Measurements from ENCODE around the gene PPM1E. TPM values are rescaled to one million over a fixed set of nuclear protein-coding genes. Genes with fewer than 3 reads are reported as not detected.

PPM1E gene
- total RNA-seq, 1 donor from 2014 or later = 1.0 TPM

DNA sequence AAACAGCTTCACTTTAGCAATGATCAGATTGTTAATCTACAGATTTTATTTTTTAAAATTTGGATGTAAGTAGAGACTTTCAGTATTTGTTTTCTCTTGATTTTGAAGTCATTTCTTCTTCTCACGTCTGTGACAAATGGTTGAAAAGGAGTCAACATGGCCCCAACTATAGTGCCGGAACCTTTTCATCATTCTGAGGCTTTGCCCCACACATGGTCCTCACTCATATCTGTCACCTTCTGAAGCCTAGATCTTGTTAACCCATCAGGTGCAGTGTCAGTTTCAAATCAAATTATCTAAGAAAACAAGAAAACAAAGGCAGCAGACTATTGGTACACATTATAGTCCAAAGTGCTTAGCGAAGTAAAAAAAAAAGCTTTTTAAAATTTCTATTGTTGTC, 227.0 kb downstream of the PPM1E start:
- H3K4me1 ChIP-seq (ENCODE audit: control insufficient read depth in 3 of 3, insufficient read depth in 3 of 3, low read length in 3 of 3) = no peaks in the 10 kb centered on the region
- no peak overlapping the region for H3K9ac ChIP-seq (ENCODE audit: low read depth in 1 of 3, low read length in 3 of 3)
- no peaks in the 10 kb centered on the region for H3K27me3 ChIP-seq (ENCODE audit: control insufficient read depth in 3 of 3, insufficient read depth in 3 of 3, low read length in 3 of 3)
- no peaks in the 10 kb centered on the region for H3K36me3 ChIP-seq (ENCODE audit: control insufficient read depth in 3 of 3, insufficient read depth in 3 of 3, low read length in 3 of 3)
- no peak overlapping the region for H3K4me3 ChIP-seq (ENCODE audit: low read length in 3 of 3)
- H3K27ac ChIP-seq (ENCODE audit: low read depth, low read length) = no peak overlapping the region
- H3K9me3 ChIP-seq (ENCODE audit: control insufficient read depth in 3 of 3, low read length in 3 of 3) = no peaks in the 10 kb centered on the region

- H3K4me1 ChIP-seq (ENCODE audit: control insufficient read depth in 3 of 3, insufficient read depth in 3 of 3, low read length in 3 of 3) = no peaks in the 10 kb centered on the region
- no peaks in the 10 kb centered on the region for H3K36me3 ChIP-seq (ENCODE audit: control insufficient read depth in 3 of 3, insufficient read depth in 3 of 3, low read length in 3 of 3)
- H3K9me3 ChIP-seq (ENCODE audit: control insufficient read depth in 3 of 3, low read length in 3 of 3) = no peaks in the 10 kb centered on the region
- no peak overlapping the region for H3K9ac ChIP-seq (ENCODE audit: low read depth in 1 of 3, low read length in 3 of 3)
- no peak overlapping the region for H3K27ac ChIP-seq (ENCODE audit: low read depth, low read length)
- no peaks in the 10 kb centered on the region for H3K27me3 ChIP-seq (ENCODE audit: control insufficient read depth in 3 of 3, insufficient read depth in 3 of 3, low read length in 3 of 3)
- H3K4me3 ChIP-seq (ENCODE audit: low read length in 3 of 3) = no peak overlapping the region
These were observed 229.7 kb downstream of the PPM1E start for GRCh38 chr17:58985367-58985766.

DNA sequence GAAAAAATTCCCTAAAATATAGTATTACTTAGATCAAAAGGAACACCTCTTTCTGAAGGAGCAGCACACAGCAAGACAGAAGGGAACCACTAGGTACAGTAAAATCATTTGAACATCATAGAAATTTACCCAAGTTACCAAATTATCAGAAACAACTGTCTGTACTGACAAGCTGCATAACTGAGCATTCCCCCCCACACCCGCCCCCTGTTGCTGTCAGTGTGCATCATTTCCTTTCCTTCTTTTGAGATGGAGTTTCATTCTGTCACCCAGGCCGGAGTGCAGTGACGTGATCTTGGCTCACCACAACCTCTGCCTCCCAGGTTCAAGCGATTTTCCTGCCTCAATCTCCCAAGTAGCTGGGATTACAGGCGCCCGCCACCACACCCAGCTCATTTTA, 230.3 kb downstream of the PPM1E start:
- H3K4me3 ChIP-seq (ENCODE audit: low read length in 3 of 3) = no peak overlapping the region
- H3K36me3 ChIP-seq (ENCODE audit: control insufficient read depth in 3 of 3, insufficient read depth in 3 of 3, low read length in 3 of 3) = no peaks in the 10 kb centered on the region
- H3K9ac ChIP-seq (ENCODE audit: low read depth in 1 of 3, low read length in 3 of 3) = no peak overlapping the region
- H3K9me3 ChIP-seq (ENCODE audit: control insufficient read depth in 3 of 3, low read length in 3 of 3) = no peaks in the 10 kb centered on the region
- no peak overlapping the region for H3K27ac ChIP-seq (ENCODE audit: low read depth, low read length)
- no peaks in the 10 kb centered on the region for H3K27me3 ChIP-seq (ENCODE audit: control insufficient read depth in 3 of 3, insufficient read depth in 3 of 3, low read length in 3 of 3)
- no peaks in the 10 kb centered on the region for H3K4me1 ChIP-seq (ENCODE audit: control insufficient read depth in 3 of 3, insufficient read depth in 3 of 3, low read length in 3 of 3)

DNA sequence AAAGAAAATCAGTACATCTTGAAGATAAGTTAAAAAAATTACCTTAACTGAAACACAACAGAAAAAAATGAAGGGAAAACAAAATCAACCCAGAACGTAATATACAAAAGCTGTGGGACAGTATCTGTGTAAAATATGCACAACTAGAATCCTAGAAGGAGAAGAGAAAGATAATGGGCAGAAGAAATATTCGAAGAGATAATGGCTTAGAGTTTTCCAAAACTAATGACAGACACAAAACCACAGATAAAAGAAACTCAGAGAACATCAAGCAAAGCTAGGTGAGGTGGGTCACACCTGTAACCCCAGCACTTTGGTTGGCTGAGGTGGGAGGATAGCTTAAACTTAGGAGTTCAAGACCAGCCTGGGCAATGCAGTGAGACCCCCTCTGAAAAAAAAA, 234.0 kb downstream of the PPM1E start:
- Histone ChIP-seq H3K27ac (ENCODE audit: low read depth, low read length) (no peak overlapping the region), H3K4me1 (ENCODE audit: control insufficient read depth in 3 of 3, insufficient read depth in 3 of 3, low read length in 3 of 3) (no peaks in the 10 kb centered on the region), H3K36me3 (ENCODE audit: control insufficient read depth in 3 of 3, insufficient read depth in 3 of 3, low read length in 3 of 3) (no peaks in the 10 kb centered on the region), H3K9ac (ENCODE audit: low read depth in 1 of 3, low read length in 3 of 3) (no peak overlapping the region), H3K4me3 (ENCODE audit: low read length in 3 of 3) (no peak overlapping the region), H3K9me3 (ENCODE audit: control insufficient read depth in 3 of 3, low read length in 3 of 3) (no peaks in the 10 kb centered on the region), H3K27me3 (ENCODE audit: control insufficient read depth in 3 of 3, insufficient read depth in 3 of 3, low read length in 3 of 3) (no peaks in the 10 kb centered on the region)

DNA sequence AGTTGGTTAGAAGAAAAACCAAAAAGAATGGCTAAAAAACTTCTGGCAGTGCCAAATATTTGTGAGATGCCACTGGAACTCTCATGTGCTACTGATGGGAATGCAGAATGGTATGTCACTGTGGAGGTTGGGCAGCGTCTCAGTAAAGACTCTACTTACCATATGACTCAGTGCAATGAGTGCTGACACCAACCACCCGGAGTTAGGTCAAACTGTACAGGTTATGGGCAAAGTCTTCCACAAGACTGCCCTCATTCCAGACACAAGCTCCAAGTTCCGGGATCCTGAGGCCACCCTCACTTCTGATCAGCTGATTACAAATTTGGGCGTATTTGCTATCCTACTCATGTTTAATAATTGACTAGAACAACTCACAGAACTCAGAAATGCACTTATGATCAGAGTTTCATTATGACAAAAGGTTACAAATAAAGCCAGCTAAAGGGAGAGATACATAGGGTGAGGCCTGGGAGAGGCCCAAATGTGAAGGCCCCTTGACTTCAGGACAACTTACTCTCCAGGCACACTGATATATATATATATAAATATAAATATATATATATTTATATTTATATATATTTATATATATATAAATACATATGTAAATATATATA, 236.2 kb downstream of the PPM1E start:
- no peak overlapping the region for H3K9ac ChIP-seq (ENCODE audit: low read depth in 1 of 3, low read length in 3 of 3)
- H3K27me3 ChIP-seq (ENCODE audit: control insufficient read depth in 3 of 3, insufficient read depth in 3 of 3, low read length in 3 of 3) = no peaks in the 10 kb centered on the region
- peaks cover 0 to 3% (median 0%) of the 10 kb centered on the region in 3 donors for H3K4me1 ChIP-seq (ENCODE audit: control insufficient read depth in 3 of 3, insufficient read depth in 3 of 3, low read length in 3 of 3)
- H3K4me3 ChIP-seq (ENCODE audit: low read length in 3 of 3) = no peak overlapping the region
- H3K27ac ChIP-seq (ENCODE audit: low read depth, low read length) = no peak overlapping the region
- no peaks in the 10 kb centered on the region for H3K36me3 ChIP-seq (ENCODE audit: control insufficient read depth in 3 of 3, insufficient read depth in 3 of 3, low read length in 3 of 3)
- H3K9me3 ChIP-seq (ENCODE audit: control insufficient read depth in 3 of 3, low read length in 3 of 3) = no peaks in the 10 kb centered on the region

GRCh38 chr17:58993311-58993710, 237.7 kb downstream of the PPM1E start:
- H3K27me3 ChIP-seq (ENCODE audit: control insufficient read depth in 3 of 3, insufficient read depth in 3 of 3, low read length in 3 of 3) = no peaks in the 10 kb centered on the region
- no peaks in the 10 kb centered on the region for H3K36me3 ChIP-seq (ENCODE audit: control insufficient read depth in 3 of 3, insufficient read depth in 3 of 3, low read length in 3 of 3)
- H3K9me3 ChIP-seq (ENCODE audit: control insufficient read depth in 3 of 3, low read length in 3 of 3) = no peaks in the 10 kb centered on the region
- peaks cover 0 to 3% (median 0%) of the 10 kb centered on the region in 3 donors for H3K4me1 ChIP-seq (ENCODE audit: control insufficient read depth in 3 of 3, insufficient read depth in 3 of 3, low read length in 3 of 3)
- H3K4me3 ChIP-seq (ENCODE audit: low read length in 3 of 3) = no peak overlapping the region
- H3K9ac ChIP-seq (ENCODE audit: low read depth in 1 of 3, low read length in 3 of 3) = no peak overlapping the region
- no peak overlapping the region for H3K27ac ChIP-seq (ENCODE audit: low read depth, low read length)

DNA sequence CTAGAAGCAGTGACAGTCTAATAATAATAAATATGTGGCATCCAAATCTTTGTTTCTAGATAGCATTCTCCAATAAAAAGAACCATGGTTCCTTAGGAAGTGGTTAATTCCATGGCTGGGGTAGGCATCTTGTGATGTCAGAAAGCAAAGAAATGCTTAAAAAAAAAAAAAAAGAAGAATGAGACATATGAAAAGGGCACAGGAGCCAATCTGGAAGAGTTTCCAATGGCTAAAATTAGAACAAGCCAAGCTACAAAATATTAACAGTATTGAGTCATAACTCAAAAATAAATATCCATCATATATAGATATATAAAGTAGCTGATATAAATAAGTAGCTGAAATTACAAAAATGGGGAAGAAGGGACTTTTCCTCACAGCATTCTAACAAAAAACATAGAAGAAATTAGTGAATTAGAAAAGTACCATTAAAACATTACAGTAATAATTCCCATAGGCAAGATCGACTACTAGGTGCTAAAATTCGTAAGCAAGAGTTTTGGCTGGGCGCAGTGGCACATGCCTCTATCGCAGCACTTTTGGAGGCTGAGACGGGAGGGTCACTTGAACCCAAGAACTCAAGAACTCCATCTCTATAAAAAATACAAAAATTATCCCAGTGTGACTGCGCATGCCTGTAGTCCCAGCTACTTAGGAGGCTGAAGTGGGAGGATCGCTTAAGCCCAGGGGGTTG, 239.7 kb downstream of the PPM1E start:
- no peaks in the 10 kb centered on the region for H3K27me3 ChIP-seq (ENCODE audit: control insufficient read depth in 3 of 3, insufficient read depth in 3 of 3, low read length in 3 of 3)
- H3K27ac ChIP-seq (ENCODE audit: low read depth, low read length) = no peak overlapping the region
- no peak overlapping the region for H3K4me3 ChIP-seq (ENCODE audit: low read length in 3 of 3)
- H3K9me3 ChIP-seq (ENCODE audit: control insufficient read depth in 3 of 3, low read length in 3 of 3) = no peaks in the 10 kb centered on the region
- peaks cover 0 to 3% (median 0%) of the 10 kb centered on the region in 3 donors for H3K4me1 ChIP-seq (ENCODE audit: control insufficient read depth in 3 of 3, insufficient read depth in 3 of 3, low read length in 3 of 3)
- no peak overlapping the region for H3K9ac ChIP-seq (ENCODE audit: low read depth in 1 of 3, low read length in 3 of 3)
- peaks cover 0 to 10% (median 8%) of the 10 kb centered on the region in 3 donors for H3K36me3 ChIP-seq (ENCODE audit: control insufficient read depth in 3 of 3, insufficient read depth in 3 of 3, low read length in 3 of 3)

DNA sequence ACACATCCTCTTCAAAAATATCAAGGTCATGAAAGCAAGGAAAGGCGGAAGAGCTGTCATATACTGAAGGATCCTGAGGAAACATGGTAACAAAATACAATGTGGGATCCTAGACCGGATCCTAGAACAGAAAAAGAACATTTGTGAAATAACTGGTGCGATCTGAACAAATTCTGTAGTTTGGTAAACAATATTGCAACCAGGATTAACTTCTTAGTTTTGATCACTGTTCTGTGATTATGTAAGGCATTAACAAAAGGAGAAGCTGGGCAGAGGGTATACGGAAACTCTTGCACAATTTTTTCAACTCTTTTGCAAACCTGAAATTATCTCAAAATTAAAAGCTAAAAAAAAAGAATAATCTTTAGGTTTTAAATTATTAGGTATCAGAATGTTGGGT, 241.3 kb downstream of the PPM1E start:
- no peak overlapping the region for H3K9ac ChIP-seq (ENCODE audit: low read depth in 1 of 3, low read length in 3 of 3)
- no peaks in the 10 kb centered on the region for H3K9me3 ChIP-seq (ENCODE audit: control insufficient read depth in 3 of 3, low read length in 3 of 3)
- peaks cover 0 to 13% (median 8%) of the 10 kb centered on the region in 3 donors for H3K36me3 ChIP-seq (ENCODE audit: control insufficient read depth in 3 of 3, insufficient read depth in 3 of 3, low read length in 3 of 3)
- peaks cover 0 to 3% (median 0%) of the 10 kb centered on the region in 3 donors for H3K4me1 ChIP-seq (ENCODE audit: control insufficient read depth in 3 of 3, insufficient read depth in 3 of 3, low read length in 3 of 3)
- no peaks in the 10 kb centered on the region for H3K27me3 ChIP-seq (ENCODE audit: control insufficient read depth in 3 of 3, insufficient read depth in 3 of 3, low read length in 3 of 3)
- no peak overlapping the region for H3K27ac ChIP-seq (ENCODE audit: low read depth, low read length)
- H3K4me3 ChIP-seq (ENCODE audit: low read length in 3 of 3) = no peak overlapping the region

GRCh38 chr17:58997756-58998553, 242.3 kb downstream of the PPM1E start:
- H3K9ac ChIP-seq (ENCODE audit: low read depth in 1 of 3, low read length in 3 of 3) = no peak overlapping the region
- no peaks in the 10 kb centered on the region for H3K9me3 ChIP-seq (ENCODE audit: control insufficient read depth in 3 of 3, low read length in 3 of 3)
- H3K27ac ChIP-seq (ENCODE audit: low read depth, low read length) = no peak overlapping the region
- no peak overlapping the region for H3K4me3 ChIP-seq (ENCODE audit: low read length in 3 of 3)
- H3K36me3 ChIP-seq (ENCODE audit: control insufficient read depth in 3 of 3, insufficient read depth in 3 of 3, low read length in 3 of 3) = peaks cover 0 to 13% (median 8%) of the 10 kb centered on the region in 3 donors
- H3K4me1 ChIP-seq (ENCODE audit: control insufficient read depth in 3 of 3, insufficient read depth in 3 of 3, low read length in 3 of 3) = peaks cover 0 to 3% (median 0%) of the 10 kb centered on the region in 3 donors
- H3K27me3 ChIP-seq (ENCODE audit: control insufficient read depth in 3 of 3, insufficient read depth in 3 of 3, low read length in 3 of 3) = no peaks in the 10 kb centered on the region

DNA sequence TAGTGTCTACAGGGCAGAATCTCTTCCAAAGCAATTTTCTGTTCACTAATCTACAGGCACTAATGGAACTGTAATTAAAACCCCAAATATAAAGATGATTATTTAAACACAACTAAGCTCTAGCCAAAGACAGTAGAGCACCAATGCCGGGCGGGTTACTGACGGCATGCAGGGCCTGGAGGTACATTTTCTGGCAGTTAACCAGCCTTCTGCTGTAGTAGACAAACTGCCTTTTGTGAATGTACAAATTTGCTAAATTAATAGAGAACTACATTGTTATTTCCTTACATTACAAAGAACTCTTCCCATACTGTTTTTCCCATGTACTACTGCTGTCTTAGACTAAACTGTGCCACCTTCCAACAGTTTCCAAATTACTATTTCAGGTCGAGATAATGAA, 243.2 kb downstream of the PPM1E start:
- Histone ChIP-seq H3K4me3 (ENCODE audit: low read length in 3 of 3) (no peak overlapping the region), H3K36me3 (ENCODE audit: control insufficient read depth in 3 of 3, insufficient read depth in 3 of 3, low read length in 3 of 3) (peaks cover 0 to 13% (median 8%) of the 10 kb centered on the region in 3 donors), H3K9ac (ENCODE audit: low read depth in 1 of 3, low read length in 3 of 3) (no peak overlapping the region), H3K4me1 (ENCODE audit: control insufficient read depth in 3 of 3, insufficient read depth in 3 of 3, low read length in 3 of 3) (peaks cover 0 to 3% (median 0%) of the 10 kb centered on the region in 3 donors), H3K27ac (ENCODE audit: low read depth, low read length) (no peak overlapping the region), H3K9me3 (ENCODE audit: control insufficient read depth in 3 of 3, low read length in 3 of 3) (no peaks in the 10 kb centered on the region), H3K27me3 (ENCODE audit: control insufficient read depth in 3 of 3, insufficient read depth in 3 of 3, low read length in 3 of 3) (no peaks in the 10 kb centered on the region)

Data from skeletal muscle tissue (tissue), 4 donors.